ENCODE data around the gene HSP90AA1.
"Not testable (repeated sequence)": the region's sequence is repeated elsewhere in the genome, so short reads cannot be mapped to it uniquely, and the experiment has no call there.

HSP90AA1 gene

DNA sequence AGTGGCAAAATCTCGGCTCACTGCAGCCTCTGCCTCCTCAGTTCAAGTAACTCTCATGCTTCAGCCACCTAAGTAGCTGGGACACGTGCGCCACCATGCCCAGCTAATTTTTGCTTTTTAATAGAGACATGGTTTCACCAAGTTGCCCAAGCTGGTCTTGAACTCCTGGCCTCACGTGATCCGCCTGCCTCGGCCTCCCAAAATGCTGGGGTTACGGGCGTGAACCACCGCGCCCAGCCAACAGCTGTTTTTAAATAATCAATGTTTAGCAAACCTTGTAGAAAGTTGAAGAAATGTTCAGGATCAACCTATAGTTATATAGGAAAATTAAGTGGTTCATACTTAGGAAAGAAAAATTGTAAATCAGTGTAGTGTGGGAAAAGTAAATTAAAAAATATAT, 6.0 kb upstream of the HSP90AA1 start:
- DNase-seq = no peak

DNA sequence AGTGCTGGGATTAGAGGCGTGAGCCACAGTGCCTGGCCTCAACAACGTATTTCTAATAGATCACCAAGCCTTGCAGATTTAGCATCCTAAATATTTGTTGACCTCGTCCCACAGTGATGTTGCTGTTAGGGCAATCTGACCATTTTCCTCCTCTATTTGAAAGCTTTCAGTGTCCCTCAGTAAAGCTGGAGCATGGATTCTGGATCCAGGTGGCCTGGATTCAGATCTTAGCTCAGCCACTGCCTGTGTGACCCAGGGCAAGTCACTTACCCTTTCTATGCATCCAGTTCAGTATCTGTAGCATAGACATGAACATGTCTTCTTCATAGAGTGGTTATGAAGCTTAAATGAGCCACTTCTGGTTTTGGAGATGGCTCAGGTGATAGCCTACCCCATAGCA, 3.9 kb upstream of the HSP90AA1 start:
- no peak for DNase-seq

- no peak for DNase-seq
Observed at GRCh38 chr14:102089621-102090343, 2.9 kb upstream of the HSP90AA1 start.

GRCh38 chr14:102088012-102088792, 1.4 kb upstream of the HSP90AA1 start:
- DNase-seq = no peak

DNA sequence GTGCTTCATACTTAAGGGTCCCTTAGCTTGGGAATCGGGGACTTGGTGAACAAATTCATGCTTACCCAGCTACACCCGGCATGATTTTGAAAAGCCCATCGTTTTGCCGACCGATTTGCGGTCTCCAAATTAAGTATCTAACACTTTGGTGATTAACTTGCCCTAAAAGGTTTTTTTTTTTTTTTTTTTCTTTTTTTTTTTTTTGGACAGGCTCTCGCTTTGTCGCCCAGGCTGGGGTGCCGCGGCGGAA, 843 bp upstream of the HSP90AA1 start:
- DNase-seq = no peak

GRCh38 chr14:102086709-102086971, 204 bp downstream of the HSP90AA1 start:
- no peak for DNase-seq

DNA sequence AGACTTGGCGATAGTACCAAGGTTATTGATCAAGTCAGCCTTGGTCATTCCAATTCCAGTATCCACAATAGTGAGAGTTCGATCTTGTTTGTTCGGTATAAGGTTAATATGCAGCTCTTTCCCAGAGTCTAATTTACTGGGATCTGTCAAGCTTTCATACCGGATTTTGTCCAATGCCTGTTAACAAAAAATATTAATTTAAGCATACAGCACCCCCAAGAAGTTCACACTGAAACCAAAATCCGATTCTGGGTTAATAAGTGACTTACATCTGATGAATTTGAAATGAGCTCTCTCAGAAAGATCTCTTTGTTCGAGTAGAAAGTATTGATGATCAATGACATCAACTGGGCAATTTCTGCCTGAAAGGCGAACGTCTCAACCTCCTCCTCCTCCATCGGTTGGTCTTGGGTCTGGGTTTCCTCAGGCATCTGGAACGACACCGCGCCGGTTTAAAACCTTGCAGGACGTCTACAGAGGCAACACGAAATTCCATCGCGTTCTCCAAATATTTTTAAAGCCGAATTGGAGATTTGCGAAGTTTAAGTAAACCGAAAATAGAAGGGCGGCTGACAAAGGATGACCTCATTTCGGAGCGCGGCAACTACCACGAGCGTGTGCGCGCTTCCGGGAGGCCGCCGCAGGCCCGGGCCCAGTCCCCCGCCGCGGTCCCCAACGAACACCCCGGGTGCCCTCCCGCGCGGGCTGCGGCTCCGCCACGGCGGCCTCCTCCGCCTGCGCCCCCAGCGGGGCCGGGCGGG, 716 bp downstream of the HSP90AA1 start:
- DNase-seq = no peak

GRCh38 chr14:102085488-102085887, 1.4 kb downstream of the HSP90AA1 start:
- DNase-seq = no peak

DNA sequence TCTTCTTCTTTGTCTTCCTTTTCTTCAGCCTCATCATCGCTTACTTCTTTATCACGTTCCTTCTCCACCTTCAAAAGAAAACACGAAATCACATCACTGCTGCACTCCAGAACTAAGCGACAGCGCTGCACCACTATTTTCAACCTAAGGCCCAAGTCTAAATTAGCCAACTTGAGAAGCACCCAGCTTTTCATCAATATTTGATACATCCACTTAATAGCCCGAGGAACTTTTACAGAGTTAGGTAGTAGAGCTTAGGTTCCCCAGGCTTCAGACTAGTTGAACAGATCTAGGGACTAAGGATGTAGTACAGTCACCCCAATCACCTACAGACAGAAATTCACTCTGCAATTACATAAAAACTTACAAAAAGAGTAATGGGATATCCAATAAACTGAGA, 1.9 kb downstream of the HSP90AA1 start:
- no peak for DNase-seq

DNA sequence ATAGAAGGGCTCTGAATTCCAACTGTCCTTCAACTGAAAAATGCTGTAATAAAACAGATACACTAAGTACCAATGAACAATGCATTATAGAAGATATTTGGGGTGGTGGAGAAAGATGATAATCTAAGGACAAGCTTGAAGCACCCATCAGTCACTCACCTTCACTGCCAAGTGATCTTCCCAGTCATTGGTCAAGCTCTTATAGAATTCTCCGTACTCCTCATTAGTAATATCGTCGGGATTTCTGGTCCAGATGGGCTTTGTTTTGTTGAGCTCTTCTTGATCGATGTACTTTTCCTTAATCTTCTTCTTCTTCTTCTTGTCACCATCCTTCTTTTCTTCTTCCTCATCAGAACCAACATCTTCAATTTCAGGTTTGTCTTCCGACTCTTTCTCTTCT, 2.3 kb downstream of the HSP90AA1 start:
- DNase-seq = not testable (repeated sequence)

GRCh38 chr14:102081231-102082080, 5.4 kb downstream of the HSP90AA1 start:
- no peak for DNase-seq

GRCh38 chr14:102080183-102081080, 6.4 kb downstream of the HSP90AA1 start:
- no peak for DNase-seq

DNA sequence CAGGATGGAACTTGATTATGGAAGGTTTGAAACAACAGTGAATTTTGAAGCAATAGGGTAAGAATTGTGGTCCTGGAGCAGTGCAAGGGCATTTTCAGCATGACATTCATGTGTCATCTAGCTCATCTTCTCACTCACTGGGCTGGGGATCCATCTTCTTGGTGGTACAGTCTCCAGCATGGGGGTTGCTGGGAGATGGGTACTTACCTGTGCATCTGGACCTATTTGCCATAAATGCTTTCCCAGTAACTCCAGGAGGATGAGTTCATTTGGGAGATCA, 7.2 kb downstream of the HSP90AA1 start:
- no peak for DNase-seq

DNA sequence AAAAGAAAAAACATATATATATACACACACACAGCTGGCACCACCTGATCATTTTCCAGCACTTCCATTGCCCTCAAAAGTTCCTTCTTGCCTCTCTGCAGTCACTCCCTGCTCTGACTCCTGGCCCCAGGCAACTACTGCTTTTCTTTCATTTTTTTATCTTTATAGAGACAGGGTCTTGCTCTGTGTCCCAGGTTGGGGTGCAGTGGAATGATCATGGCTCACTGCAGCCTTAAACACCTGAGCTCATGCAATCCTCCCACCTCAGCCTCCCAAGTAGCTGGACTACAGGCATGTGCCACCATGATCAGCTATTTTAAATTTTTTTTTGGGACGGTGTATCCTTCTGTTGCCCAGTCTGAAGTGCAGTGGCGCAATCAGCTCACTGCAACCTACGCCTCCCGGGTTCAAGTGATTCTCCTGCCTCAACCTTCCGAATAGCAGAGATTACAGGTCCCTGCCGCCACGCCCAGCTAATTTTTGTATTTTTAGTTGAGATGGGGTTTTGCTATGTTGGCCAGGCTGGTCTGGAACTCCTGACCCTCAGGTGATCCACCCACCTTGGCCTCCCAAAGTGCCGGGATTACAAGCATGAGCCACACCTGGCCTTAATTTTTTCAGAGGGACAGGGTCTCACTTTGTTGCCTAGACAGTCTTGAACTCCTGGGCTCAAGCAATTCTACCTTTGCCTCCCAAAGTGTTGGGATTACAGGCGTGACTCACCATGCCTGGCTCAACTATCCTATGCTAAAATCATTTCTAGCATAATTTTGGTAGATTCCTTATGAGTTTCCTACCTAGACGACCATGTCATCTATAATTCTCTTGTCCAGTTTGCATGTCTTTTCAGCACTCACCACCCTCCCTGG, 7.8 kb downstream of the HSP90AA1 start:
- no peak for DNase-seq

DNA sequence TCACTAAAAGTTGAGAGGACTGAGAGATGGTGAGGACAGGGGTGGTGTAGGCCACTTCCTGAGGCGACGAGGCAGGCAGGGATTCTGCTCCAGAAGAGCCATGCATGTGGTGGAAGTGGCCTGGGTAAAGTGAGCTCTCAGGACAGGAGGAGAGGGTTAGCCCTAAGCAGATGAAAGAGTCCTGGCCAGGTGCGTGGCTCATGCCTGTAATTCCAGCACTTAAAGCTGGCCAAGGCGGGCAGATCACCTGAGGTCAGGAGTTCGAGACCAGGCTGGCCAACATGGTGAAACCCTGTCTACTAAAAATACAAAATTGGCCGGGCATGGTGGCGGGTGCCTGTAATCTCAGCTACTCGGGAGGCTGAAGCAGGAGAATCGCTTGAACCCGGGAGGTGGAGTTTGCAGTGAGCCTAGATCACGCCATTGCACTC, 8.5 kb downstream of the HSP90AA1 start:
- DNase-seq = not testable (repeated sequence)

DNA sequence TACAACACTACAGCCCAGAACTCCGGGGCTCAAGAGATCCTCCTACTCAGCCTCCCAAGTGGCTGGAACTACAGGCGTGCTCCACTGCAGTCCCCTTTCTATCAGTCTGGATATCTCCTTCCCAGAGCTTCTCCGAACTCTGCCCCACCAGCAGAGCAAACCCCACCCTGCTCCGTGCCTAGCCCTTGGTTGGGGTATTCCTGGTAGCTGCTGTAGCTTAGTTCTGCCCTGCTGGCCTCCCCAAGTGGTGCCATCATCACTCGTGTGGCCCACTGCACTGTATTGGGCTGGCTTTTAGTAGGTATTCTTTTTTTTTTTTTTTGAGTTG, 9.5 kb downstream of the HSP90AA1 start:
- DNase-seq = no peak

- no peak for DNase-seq
Observed at GRCh38 chr14:102075155-102075554, 11.7 kb downstream of the HSP90AA1 start.

- DNase-seq = no peak
Observed at GRCh38 chr14:102074415-102074964, 12.4 kb downstream of the HSP90AA1 start.

DNA sequence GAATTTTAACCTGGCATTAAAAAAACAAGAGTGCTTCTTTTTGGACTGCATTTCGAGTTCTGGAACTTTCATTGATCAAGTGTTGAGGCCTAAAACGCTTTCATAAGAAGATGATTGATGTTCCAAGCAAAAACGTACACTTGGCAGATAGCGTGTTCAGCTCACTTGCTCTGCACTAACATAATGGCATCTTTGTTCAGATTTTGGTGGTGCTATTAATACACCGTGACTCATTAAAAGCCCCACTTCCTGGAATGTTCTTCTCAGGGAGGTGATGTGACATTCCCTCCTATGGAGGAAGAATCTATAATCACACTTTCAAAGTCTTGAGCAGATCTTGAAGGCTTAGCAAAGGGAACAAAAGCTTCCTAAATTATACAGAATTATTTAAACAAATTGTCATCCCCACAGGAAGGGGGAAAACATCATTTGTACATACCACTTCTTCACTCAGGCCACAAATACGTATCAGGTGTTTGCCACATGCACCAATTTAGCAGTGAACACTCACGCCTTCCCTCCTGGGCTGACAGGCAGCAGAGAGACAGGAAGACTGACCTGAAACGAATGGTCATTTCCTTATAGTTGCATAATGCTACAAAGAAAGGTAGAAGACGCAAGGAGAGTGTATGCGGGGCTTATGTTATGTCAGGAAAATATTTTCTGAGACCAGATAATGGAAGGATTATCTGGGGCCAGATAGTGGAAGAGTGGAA, 15.4 kb downstream of the HSP90AA1 start:
- no peak for DNase-seq

DNA sequence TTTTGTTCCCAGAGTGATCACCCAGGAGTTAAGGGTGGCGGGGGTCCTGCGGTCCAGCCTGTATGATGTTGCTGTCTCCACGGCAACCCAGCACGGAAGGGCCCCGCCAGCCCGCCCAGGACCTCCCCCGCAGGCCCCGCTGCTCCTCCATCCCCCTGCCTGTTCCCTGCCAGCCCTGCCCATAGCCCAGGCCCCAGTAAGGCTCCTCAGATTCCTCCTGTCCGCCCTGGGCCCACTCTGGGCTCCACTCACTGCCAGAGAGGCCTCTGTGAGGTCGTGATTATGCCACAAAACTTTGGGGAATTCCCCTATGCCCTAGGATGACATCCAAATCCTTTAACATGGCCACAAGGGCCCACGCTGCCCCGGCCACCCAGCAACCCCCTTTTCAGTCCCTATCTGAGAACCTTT, 20.8 kb downstream of the HSP90AA1 start:
- DNase-seq = no peak

DNA sequence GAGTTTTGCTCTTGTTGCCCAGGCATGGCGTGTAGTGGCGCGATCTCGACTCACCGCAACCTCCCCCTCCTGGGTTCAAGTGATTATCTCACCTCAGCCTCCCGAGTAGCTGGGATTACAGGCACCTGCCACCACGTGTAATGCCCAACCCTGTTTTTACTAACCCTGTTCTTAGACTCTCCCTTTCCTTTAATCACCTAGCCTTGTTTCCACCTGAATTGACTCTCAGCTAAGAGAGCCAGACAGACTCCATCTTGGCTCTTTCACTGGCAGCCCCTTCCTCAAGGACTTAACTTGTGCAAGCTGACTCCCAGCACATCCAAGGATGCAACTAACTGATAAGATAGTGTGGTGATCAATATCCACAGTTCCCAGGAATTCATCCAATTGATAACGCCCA, 22.3 kb downstream of the HSP90AA1 start:
- not testable (repeated sequence) for DNase-seq

Data from NCI-H1436 treated with DMSO at 0.1 percent for 48 hours (cell line).